H9 (cell line): ENCODE measurements around the gene FCHSD2. TPM values are rescaled to one million over a fixed set of nuclear protein-coding genes. Genes with fewer than 3 reads are reported as not detected.
"Not testable (repeated sequence)": the region's sequence is repeated elsewhere in the genome, so short reads cannot be mapped to it uniquely, and the experiment has no call there.

ENCODE experiments used
- DNase-seq: peaks from one replicate; pipeline ENCODE4 v3.0.0-alpha.2; 2017
- H2AFZ ChIP-seq: one replicate; pipeline ENCODE4 v1.6.1; 2013; ENCODE audit warnings: mild to moderate bottlenecking, low read length, control low read depth, moderate library complexity
- H2AK5ac ChIP-seq: 2 replicates; pipeline ENCODE4 v1.6.1; 2013; ENCODE audit warnings: low read length, control low read depth, mixed read lengths; ENCODE audit not compliant: insufficient read length
- H2BK120ac ChIP-seq: one replicate; pipeline ENCODE4 v1.6.1; 2013; ENCODE audit warnings: low read depth, mild to moderate bottlenecking, low read length, control low read depth, inconsistent platforms; ENCODE audit not compliant: poor library complexity, severe bottlenecking
- H2BK12ac ChIP-seq: 2 replicates; pipeline ENCODE4 v1.6.1; 2013; ENCODE audit warnings: low read length, control low read depth, mixed read lengths, low read depth; ENCODE audit not compliant: insufficient read length
- H2BK15ac ChIP-seq: 2 replicates; pipeline ENCODE4 v1.6.1; 2013; ENCODE audit warnings: low read depth, low read length, control low read depth
- H2BK20ac ChIP-seq: one replicate; pipeline ENCODE4 v1.6.1; 2013; ENCODE audit warnings: low read depth, mild to moderate bottlenecking, low read length, control low read depth, inconsistent platforms; ENCODE audit not compliant: poor library complexity, severe bottlenecking
- H2BK5ac ChIP-seq: 2 replicates; pipeline ENCODE4 v1.6.1; 2013; ENCODE audit warnings: low read length, control low read depth, mixed read lengths; ENCODE audit not compliant: insufficient read length
- H3K14ac ChIP-seq: 2 replicates; pipeline ENCODE4 v1.6.1; 2013; ENCODE audit warnings: low read length, control low read depth; ENCODE audit not compliant: insufficient read depth
- H3K18ac ChIP-seq: 2 replicates; pipeline ENCODE4 v1.6.1; 2013; ENCODE audit warnings: low read depth, mild to moderate bottlenecking, mixed read lengths, low read length, control low read depth; ENCODE audit not compliant: insufficient read length
- H3K23ac ChIP-seq: 2 replicates; pipeline ENCODE4 v1.6.1; 2013; ENCODE audit warnings: low read length, control low read depth, mixed read lengths, low read depth; ENCODE audit not compliant: insufficient read length
- H3K23me2 ChIP-seq: 2 replicates; pipeline ENCODE4 v1.6.1; 2013; ENCODE audit warnings: low read depth, mild to moderate bottlenecking, mixed read lengths, low read length, control low read depth; ENCODE audit not compliant: insufficient read length, poor library complexity, severe bottlenecking
- H3K27ac ChIP-seq: 2 replicates; pipeline ENCODE4 v1.5.1; 2013; ENCODE audit warnings: low read length, control low read depth, mixed read lengths, low read depth; ENCODE audit not compliant: insufficient read length
- H3K27me3 ChIP-seq: 2 replicates; pipeline ENCODE4 v1.6.1; 2013; ENCODE audit warnings: low read length, control low read depth, inconsistent platforms; ENCODE audit not compliant: insufficient read depth
- H3K4ac ChIP-seq: 2 replicates; pipeline ENCODE4 v1.6.1; 2013; ENCODE audit warnings: low read depth, mild to moderate bottlenecking, control low read depth, inconsistent platforms, low read length, moderate library complexity
- H3K4me1 ChIP-seq: 2 replicates; pipeline ENCODE4 v1.6.1; 2013; ENCODE audit warnings: low read length, control low read depth, inconsistent platforms; ENCODE audit not compliant: insufficient read depth
- H3K4me2 ChIP-seq: 2 replicates; pipeline ENCODE4 v1.6.1; 2013; ENCODE audit warnings: low read length, control low read depth, mixed read lengths; ENCODE audit not compliant: insufficient read length, insufficient read depth
- H3K56ac ChIP-seq: 2 replicates; pipeline ENCODE4 v1.6.1; 2013; ENCODE audit warnings: low read depth, mild to moderate bottlenecking, mixed read lengths, low read length, control low read depth; ENCODE audit not compliant: insufficient read length
- H3K79me1 ChIP-seq: 2 replicates; pipeline ENCODE4 v1.6.1; 2013; ENCODE audit warnings: low read depth, mild to moderate bottlenecking, moderate library complexity, low read length, control low read depth, inconsistent platforms; ENCODE audit not compliant: insufficient read depth, poor library complexity, severe bottlenecking
- H3K79me2 ChIP-seq: 2 replicates; pipeline ENCODE4 v1.6.1; 2013; ENCODE audit warnings: low read length, control low read depth, inconsistent platforms; ENCODE audit not compliant: insufficient read depth
- H3K9ac ChIP-seq: 2 replicates; pipeline ENCODE4 v1.6.1; 2013; ENCODE audit warnings: low read length, control low read depth, mixed read lengths; ENCODE audit not compliant: insufficient read length; ENCODE audit errors: extremely low read depth
- H3K9me3 ChIP-seq: one replicate; pipeline ENCODE4 v1.6.1; 2013; ENCODE audit warnings: low read depth, low read length, inconsistent platforms; ENCODE audit not compliant: control insufficient read depth
- H3T11ph ChIP-seq: one replicate; pipeline ENCODE4 v1.6.1; 2013; ENCODE audit warnings: mild to moderate bottlenecking, low read length, control low read depth, inconsistent platforms
- H4K20me1 ChIP-seq: one replicate; pipeline ENCODE4 v1.6.1; 2013; ENCODE audit not compliant: control insufficient read depth, insufficient read length, insufficient read depth
- H4K5ac ChIP-seq: 2 replicates; pipeline ENCODE4 v1.6.1; 2013; ENCODE audit warnings: low read depth, mild to moderate bottlenecking, mixed read lengths, low read length, control low read depth; ENCODE audit not compliant: insufficient read length
- H4K8ac ChIP-seq: replicated peaks from 2 replicates; pipeline ENCODE4 v1.6.1; 2013; ENCODE audit warnings: low read length, control low read depth, mixed read lengths, low read depth; ENCODE audit not compliant: insufficient read length
- H4K91ac ChIP-seq: 2 replicates; pipeline ENCODE4 v1.6.1; 2013; ENCODE audit warnings: low read depth, mild to moderate bottlenecking, moderate library complexity, mixed read lengths, low read length, control low read depth; ENCODE audit not compliant: insufficient read length
- H3K27ac Mint-ChIP-seq, 3 experiments: 2 replicates in 2 of 3; 3 replicates in 1 of 3; pipeline ENCODE4 v1.8.0; 2020 to 2021; ENCODE audit warnings: mixed read lengths in 3 of 3, mild to moderate bottlenecking in 1 of 3, moderate library complexity in 1 of 3
- H3K27me3 Mint-ChIP-seq: 2 replicates; pipeline ENCODE4 v1.8.0; 2021; ENCODE audit warnings: low read depth, mild to moderate bottlenecking, moderate library complexity, mixed read lengths
- H3K36me3 Mint-ChIP-seq, 3 experiments: 2 replicates in 2 of 3; 3 replicates in 1 of 3; pipeline ENCODE4 v1.8.0; 2020 to 2021; ENCODE audit warnings: low read depth in 3 of 3, mixed read lengths in 3 of 3; ENCODE audit not compliant: insufficient read depth in 1 of 3
- H3K4me1 Mint-ChIP-seq, 2 experiments: 2 replicates each; pipeline ENCODE4 v1.8.0; 2020; ENCODE audit warnings: mixed read lengths in 2 of 2
- H3K4me3 Mint-ChIP-seq, 2 experiments: 2 replicates in 1 of 2; 3 replicates in 1 of 2; pipeline ENCODE4 v1.8.0; 2020 to 2021; ENCODE audit warnings: mild to moderate bottlenecking in 2 of 2, mixed read lengths in 2 of 2, moderate library complexity in 1 of 2
- H3K9me3 Mint-ChIP-seq, 2 experiments: 2 replicates in 1 of 2; 3 replicates in 1 of 2; pipeline ENCODE4 v1.8.0; 2020; ENCODE audit warnings: mild to moderate bottlenecking in 2 of 2, mixed read lengths in 2 of 2, moderate library complexity in 1 of 2
- WGBS: extraction: QIAGEN DNeasy Blood & Tissue Kit; methylation state at CpG from one replicate; pipeline ENCODE4 v1.1.7; 2013; ENCODE audit warnings: missing lambda C conversion rate, low lambda C conversion rate, mixed read lengths; ENCODE audit not compliant: insufficient read length; ENCODE audit errors: extremely low coverage; 5-methylcytosine and 5-hydroxymethylcytosine counted together
- total RNA-seq: library from RNA; stranded (reverse); gene quantifications from 2 replicates; pipeline ENCODE4 v1.2.1, GENCODE V29; 2021

The FCHSD2 gene
- total RNA-seq, 1 experiment from 2014 or later: 17.8 TPM

DNA sequence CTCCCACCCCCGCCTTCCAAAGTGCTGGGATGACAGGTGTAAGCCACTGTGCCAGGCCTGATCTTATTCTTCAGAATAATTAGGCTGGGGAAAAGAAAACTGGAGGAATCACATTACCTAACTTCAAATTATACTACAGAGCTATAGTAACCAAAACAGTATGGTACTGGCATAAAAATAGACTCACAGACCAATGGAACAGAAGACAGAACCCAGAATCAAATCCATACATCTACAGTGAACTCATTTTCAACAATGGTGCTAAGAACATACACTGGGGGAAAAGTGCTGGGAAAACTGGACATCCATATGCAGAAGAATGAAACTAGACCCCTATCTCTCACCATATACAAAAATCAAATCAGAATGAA is 165.6 kb downstream of the FCHSD2 start:
- not testable (repeated sequence) for H3K27ac ChIP-seq

More for the DNA sequence above, 165.6 kb downstream of the FCHSD2 start:
- not testable (repeated sequence) for H3K4me2 ChIP-seq, H3K27me3 ChIP-seq, H2AFZ ChIP-seq, H3K27ac Mint-ChIP-seq, H2BK5ac ChIP-seq, H3K18ac ChIP-seq, H3K9me3 ChIP-seq, H3K27me3 Mint-ChIP-seq, H3K23ac ChIP-seq, H2BK20ac ChIP-seq, H3K4ac ChIP-seq, H3K79me2 ChIP-seq, H4K91ac ChIP-seq, H2BK15ac ChIP-seq, H2AK5ac ChIP-seq, H3K4me1 Mint-ChIP-seq, H3T11ph ChIP-seq, H3K23me2 ChIP-seq, H3K9ac ChIP-seq, H3K14ac ChIP-seq, H2BK120ac ChIP-seq, H2BK12ac ChIP-seq, H3K4me1 ChIP-seq, H4K8ac ChIP-seq, H4K5ac ChIP-seq, DNase-seq, H3K79me1 ChIP-seq, H4K20me1 ChIP-seq, H3K4me3 Mint-ChIP-seq, H3K56ac ChIP-seq
- H3K9me3 Mint-ChIP-seq: peaks cover 11 to 13% of the 10 kb centered on the region in 2 experiments
- peaks cover 3 to 15% (median 11%) of the 10 kb centered on the region in 3 experiments; a peak in 5 of 7 replicates for H3K36me3 Mint-ChIP-seq
- no CpG with 5 or more reads among the region's 1 CpG for WGBS
